H1 (cell line): ENCODE results near the gene HNRNPM. TPM values are rescaled to one million over a fixed set of nuclear protein-coding genes. Genes with fewer than 3 reads are reported as not detected.

Experiments
- CTCF ChIA-PET: fragments of 300-600 bp; sonication (Branson Sonifier 250); formaldehyde crosslinking; loops from one replicate; lab custom pipeline; 2021; ENCODE audit not compliant: partially characterized antibody; lab: Charles Lee
- POLR2A ChIA-PET: fragments of 300-600 bp; sonication (Branson Sonifier 250); formaldehyde crosslinking; loops from one replicate; lab custom pipeline; 2021; ENCODE audit warnings: inconsistent platforms; ENCODE audit not compliant: partially characterized antibody; lab: Charles Lee
- DNase-seq, 2 experiments: peaks; one replicate each; pipeline versions ENCODE4 v3.0.0 to v3.0.0-alpha.2; 2010 to 2022; ENCODE audit warnings: low spot score in 2 of 2, low read depth in 1 of 2, mixed read lengths in 1 of 2
- FAIRE-seq: peaks from 2 replicates; lab custom pipeline; 2011; peaks lifted over from hg19 to GRCh38; lab: Jason Lieb, UNC
- H2AFZ ChIP-seq: 2 replicates; pipeline ENCODE4 v1.8.1; 2012; ENCODE audit warnings: low read length, inconsistent platforms
- H2AK5ac ChIP-seq: 2 replicates; pipeline ENCODE4 v1.6.1; 2013; ENCODE audit warnings: low read depth, low read length
- H2BK120ac ChIP-seq: replicated peaks from 2 replicates; pipeline ENCODE3; 2013; ENCODE audit warnings: low read depth, low read length, inconsistent platforms
- H2BK12ac ChIP-seq: 2 replicates; pipeline ENCODE4 v1.6.1; 2013; ENCODE audit warnings: low read depth, low read length
- H2BK15ac ChIP-seq: 2 replicates; pipeline ENCODE4 v1.6.1; 2013; ENCODE audit warnings: low read length
- H2BK20ac ChIP-seq: 2 replicates; pipeline ENCODE4 v1.6.1; 2013; ENCODE audit warnings: low read length
- H2BK5ac ChIP-seq: 2 replicates; pipeline ENCODE4 v1.6.1; 2013; ENCODE audit warnings: low read depth, low read length
- H3K14ac ChIP-seq: 2 replicates; pipeline ENCODE4 v1.6.1; 2013; ENCODE audit warnings: inconsistent platforms; ENCODE audit not compliant: insufficient read length
- H3K18ac ChIP-seq: 2 replicates; pipeline ENCODE4 v1.6.1; 2013; ENCODE audit warnings: low read length; ENCODE audit errors: extremely low read depth
- H3K23ac ChIP-seq: 2 replicates; pipeline ENCODE4 v1.6.1; 2013; ENCODE audit warnings: inconsistent platforms; ENCODE audit not compliant: insufficient read length
- H3K23me2 ChIP-seq: 2 replicates; pipeline ENCODE4 v1.6.1; 2013; ENCODE audit warnings: low read depth, low read length
- H3K27ac ChIP-seq: 2 replicates; pipeline ENCODE4 v1.6.1; 2011; ENCODE audit warnings: low read depth, low read length, inconsistent platforms
- H3K27me3 ChIP-seq, 4 experiments: replicated peaks in 1 of 4; 1 replicate in 1 of 4; 2 replicates in 3 of 4; pipeline versions ENCODE4 v1.6.1 to v1.8.1; 2011 to 2013; ENCODE audit warnings: low read length in 3 of 4, mild to moderate bottlenecking in 3 of 4, inconsistent platforms in 2 of 4, mixed read lengths in 2 of 4, moderate library complexity in 1 of 4; ENCODE audit not compliant: control insufficient read depth in 3 of 4, insufficient read depth in 3 of 4; ENCODE audit errors: extremely low read depth in 1 of 4
- H3K36me3 ChIP-seq, 4 experiments: 2 replicates each; pipeline versions ENCODE4 v1.6.1 to v1.8.1; 2011 to 2013; ENCODE audit warnings: mild to moderate bottlenecking in 4 of 4, low read length in 3 of 4, moderate library complexity in 2 of 4, control low read depth in 1 of 4, inconsistent platforms in 1 of 4; ENCODE audit not compliant: insufficient read depth in 4 of 4, control insufficient read depth in 2 of 4
- H3K4ac ChIP-seq: replicated peaks from 2 replicates; pipeline ENCODE3; 2013; ENCODE audit warnings: low read length, low read depth, mixed read lengths, inconsistent platforms; ENCODE audit not compliant: insufficient read length
- H3K4me1 ChIP-seq, 4 experiments: replicated peaks in 1 of 4; 1 replicate in 1 of 4; 2 replicates in 3 of 4; pipeline versions ENCODE4 v1.6.1 to v1.8.1; 2011 to 2013; ENCODE audit warnings: low read length in 3 of 4, inconsistent platforms in 2 of 4, mixed read lengths in 1 of 4; ENCODE audit not compliant: insufficient read depth in 4 of 4, control insufficient read depth in 3 of 4
- H3K4me2 ChIP-seq, 2 experiments: 2 replicates each; pipeline versions ENCODE4 v1.6.1 to v1.8.1; 2011 to 2013; ENCODE audit warnings: low read depth in 2 of 2, low read length in 2 of 2, control low read depth in 1 of 2, inconsistent platforms in 1 of 2, mild to moderate bottlenecking in 1 of 2; ENCODE audit not compliant: insufficient read depth in 1 of 2
- H3K4me3 ChIP-seq, 4 experiments: fragments of 200-600, 300-600 bp in 1 of 4; sonication (generic), shearing (Covaris generic), sonication (Bioruptor Twin) in 1 of 4; 2 replicates each; pipeline versions ENCODE4 v1.5.1 to v1.8.1; 2011 to 2016; ENCODE audit warnings: low read length in 4 of 4, low read depth in 3 of 4, control low read depth in 2 of 4, inconsistent platforms in 2 of 4, mild to moderate bottlenecking in 2 of 4, mixed read lengths in 1 of 4, moderate library complexity in 1 of 4; ENCODE audit not compliant: insufficient read depth in 2 of 4; ENCODE audit errors: extremely low read depth in 1 of 4
- H3K56ac ChIP-seq: replicated peaks from 2 replicates; pipeline ENCODE3; 2013; ENCODE audit warnings: low read depth, mild to moderate bottlenecking, mixed read lengths, low read length, inconsistent platforms; ENCODE audit not compliant: insufficient read length
- H3K79me1 ChIP-seq: 2 replicates; pipeline ENCODE4 v1.6.1; 2013; ENCODE audit warnings: low read depth, low read length, control low read depth
- H3K79me2 ChIP-seq, 2 experiments: 2 replicates each; pipeline versions ENCODE4 v1.6.1 to v1.8.1; 2012 to 2013; ENCODE audit warnings: low read length in 2 of 2, mild to moderate bottlenecking in 2 of 2, inconsistent platforms in 1 of 2; ENCODE audit not compliant: insufficient read depth in 2 of 2, control insufficient read depth in 1 of 2
- H3K9ac ChIP-seq, 4 experiments: replicated peaks in 1 of 4; 1 replicate in 1 of 4; 2 replicates in 3 of 4; pipeline versions ENCODE4 v1.6.1 to v1.8.1; 2011 to 2013; ENCODE audit warnings: low read depth in 3 of 4, low read length in 3 of 4, control low read depth in 2 of 4, mild to moderate bottlenecking in 2 of 4, moderate library complexity in 2 of 4, inconsistent platforms in 1 of 4; ENCODE audit errors: extremely low read depth in 1 of 4
- H3K9me3 ChIP-seq, 2 experiments: 2 replicates each; pipeline versions ENCODE4 v1.6.1 to v1.8.1; 2012 to 2013; ENCODE audit warnings: mild to moderate bottlenecking in 2 of 2, moderate library complexity in 2 of 2, control low read depth in 1 of 2, inconsistent platforms in 1 of 2, low read depth in 1 of 2, low read length in 1 of 2, mixed read lengths in 1 of 2; ENCODE audit not compliant: insufficient read depth in 2 of 2
- H4K20me1 ChIP-seq, 2 experiments: replicated peaks in 1 of 2; 2 replicates each; pipeline versions ENCODE3 to v1.8.1; 2011 to 2013; ENCODE audit warnings: inconsistent platforms in 2 of 2, low read length in 2 of 2, mild to moderate bottlenecking in 1 of 2; ENCODE audit not compliant: insufficient read depth in 2 of 2, control insufficient read depth in 1 of 2
- H4K5ac ChIP-seq: 2 replicates; pipeline ENCODE4 v1.6.1; 2013; ENCODE audit warnings: low read length, low read depth, mixed read lengths, inconsistent platforms; ENCODE audit not compliant: insufficient read length
- H4K8ac ChIP-seq: 2 replicates; pipeline ENCODE4 v1.8.0; 2013; ENCODE audit warnings: mild to moderate bottlenecking, moderate library complexity, low read length, inconsistent platforms; ENCODE audit not compliant: insufficient read depth; ENCODE audit errors: extremely low read depth
- H4K91ac ChIP-seq: replicated peaks from 2 replicates; pipeline ENCODE3; 2013; ENCODE audit warnings: low read length, mixed read lengths, inconsistent platforms; ENCODE audit not compliant: insufficient read length
- WGBS, 2 experiments: shearing (Covaris generic) in 1 of 2; methylation state at CpG; one replicate each; pipeline versions ENCODE4 v1.1.6 to v1.1.7; 2013 to 2015; ENCODE audit warnings: low lambda C conversion rate in 2 of 2, mixed read lengths in 2 of 2, inconsistent platforms in 1 of 2, low coverage in 1 of 2, missing lambda C conversion rate in 1 of 2; ENCODE audit not compliant: insufficient replicate concordance in 2 of 2, insufficient coverage in 1 of 2, insufficient read length in 1 of 2; ENCODE audit errors: extremely low coverage in 1 of 2, missing lambda C conversion rate in 1 of 2; 5-methylcytosine and 5-hydroxymethylcytosine counted together
- polyA plus RNA-seq, 7 experiments: library from polyadenylated mRNA; depleted of rRNA in 3 of 7; stranded (reverse) in 5 of 7; unstranded in 2 of 7; fragments of >200 nt in 5 of 7; fragments of 200-250 nt in 2 of 7; gene quantifications; 1 replicate in 5 of 7; 2 replicates in 1 of 7; 4 replicates in 1 of 7; pipeline versions ENCODE4 v1.2.1 to v1.2.3, GENCODE V29; 2011 to 2013; ENCODE audit warnings: missing spikeins in 2 of 7, mixed read lengths in 2 of 7
- total RNA-seq: library from RNA; stranded (reverse); fragmentation: NEBNext Ultra II Directional; extraction: Animal tissue kit (Norgen Biotek cat#: 25700); gene quantifications from 2 replicates; pipeline ENCODE4 v1.2.1, GENCODE V29; 2021

The HNRNPM gene
- total and polyA plus RNA-seq, 2 of the 8 experiments (the other 6 are each of a cell fraction or from before 2014, with no cell fraction given): 375 to 474 TPM

DNA sequence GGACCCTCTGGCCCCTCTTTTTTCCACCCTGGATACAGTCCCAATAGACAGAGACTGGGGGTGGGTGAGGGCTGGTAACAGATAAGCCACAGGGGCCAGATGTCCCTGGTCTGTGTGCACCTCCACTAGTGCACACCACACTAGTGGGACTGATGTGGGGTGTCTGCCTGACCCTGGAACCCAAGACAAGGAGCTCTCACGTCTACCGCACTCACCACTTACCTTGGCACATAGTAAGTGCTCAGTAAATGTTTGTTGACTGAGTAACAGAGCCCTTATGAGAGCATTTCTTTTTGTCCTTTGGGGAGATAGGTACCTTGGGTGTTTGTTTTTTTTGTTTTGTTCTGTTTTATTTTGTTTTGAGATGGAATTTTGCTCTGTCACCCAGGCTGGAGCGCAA is 92.3 kb downstream of the HNRNPM start:
- Histone ChIP-seq H2BK15ac (no peak overlapping the region), H2BK20ac (no peak overlapping the region), H3K4ac (no peak overlapping the region), H4K8ac (no peak overlapping the region), H3K36me3 (0 out of 8 replicates have a peak, but pooled peaks cover 0 to 3% (median 0%) of the 10 kb centered on the region in 4 experiments), H3K9me3 (no peaks in the 10 kb centered on the region), H3K23ac (no peak overlapping the region), H2BK5ac (no peak overlapping the region), H3K9ac (no peak overlapping the region), H3K56ac (no peak overlapping the region), H3K79me1 (no peaks in the 10 kb centered on the region), H3K23me2 (no peaks in the 10 kb centered on the region), H4K5ac (no peak overlapping the region), H3K14ac (no peak overlapping the region), H2BK12ac (no peak overlapping the region), H3K79me2 (no peaks in the 10 kb centered on the region), H3K27ac (no peak overlapping the region), H3K4me3 (no peak overlapping the region), H2AFZ (no peak overlapping the region), H3K18ac (no peak overlapping the region), H3K4me2 (no peak overlapping the region), H3K4me1 (0 out of 7 replicates have a peak, but pooled peaks cover 0 to 3% (median 0%) of the 10 kb centered on the region in 4 experiments), H3K27me3 (no peaks in the 10 kb centered on the region), H2AK5ac (no peak overlapping the region), H4K91ac (no peak overlapping the region), H4K20me1 (peaks cover 0 to 2% of the 10 kb centered on the region in 2 experiments), H2BK120ac (no peak overlapping the region)
- no peak for DNase-seq
- POLR2A ChIA-PET: interaction anchor here (1.1 to 1.3 kb wide), 2 partner anchors 11 to 22 kb away, joined by 3 to 4 read pairs; no protein-coding TSS in a partner anchor
- CTCF ChIA-PET: interaction anchor here (0.7 to 1.2 kb wide), 3 partner anchors 13 to 1406 kb away, joined by 3 to 9 read pairs (median 4); no protein-coding TSS in a partner anchor
- FAIRE-seq: no peak
- WGBS, 2 experiments: 100% methylated on average over 3 of the region's 3 CpGs; no CpG with 5 or more reads in 1 of the 2 experiments
